Fibroblast of lung (primary cell): ENCODE results near the gene CD164.

Experiments
- EZH2 ChIP-seq: IDR thresholded peaks from 2 replicates; pipeline ENCODE4 v1.5.1; 2012; ENCODE audit warnings: low read length, control low read depth, mild to moderate bottlenecking; ENCODE audit errors: missing control alignments
- TF ChIP-seq, protein P1 (sequence below), 2 donors: IDR thresholded peaks in 1 of 2; conservative IDR thresholded peaks in 1 of 2; 1 replicate in 1 of 2; 2 replicates in 1 of 2; pipeline ENCODE4 v1.5.1; 2011 to 2012; ENCODE audit warnings: low read length in 2 of 2, control low read depth in 1 of 2, inconsistent platforms in 1 of 2, low read depth in 1 of 2, mild to moderate bottlenecking in 1 of 2

GRCh38 chr6:109325400-109325801, 56.9 kb downstream of the CD164 start:
- TF ChIP-seq, protein P1, sequence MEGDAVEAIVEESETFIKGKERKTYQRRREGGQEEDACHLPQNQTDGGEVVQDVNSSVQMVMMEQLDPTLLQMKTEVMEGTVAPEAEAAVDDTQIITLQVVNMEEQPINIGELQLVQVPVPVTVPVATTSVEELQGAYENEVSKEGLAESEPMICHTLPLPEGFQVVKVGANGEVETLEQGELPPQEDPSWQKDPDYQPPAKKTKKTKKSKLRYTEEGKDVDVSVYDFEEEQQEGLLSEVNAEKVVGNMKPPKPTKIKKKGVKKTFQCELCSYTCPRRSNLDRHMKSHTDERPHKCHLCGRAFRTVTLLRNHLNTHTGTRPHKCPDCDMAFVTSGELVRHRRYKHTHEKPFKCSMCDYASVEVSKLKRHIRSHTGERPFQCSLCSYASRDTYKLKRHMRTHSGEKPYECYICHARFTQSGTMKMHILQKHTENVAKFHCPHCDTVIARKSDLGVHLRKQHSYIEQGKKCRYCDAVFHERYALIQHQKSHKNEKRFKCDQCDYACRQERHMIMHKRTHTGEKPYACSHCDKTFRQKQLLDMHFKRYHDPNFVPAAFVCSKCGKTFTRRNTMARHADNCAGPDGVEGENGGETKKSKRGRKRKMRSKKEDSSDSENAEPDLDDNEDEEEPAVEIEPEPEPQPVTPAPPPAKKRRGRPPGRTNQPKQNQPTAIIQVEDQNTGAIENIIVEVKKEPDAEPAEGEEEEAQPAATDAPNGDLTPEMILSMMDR (conservative IDR thresholded peaks at IDR 0.05 in 1 of 2, IDR thresholded peaks at IDR 0.05 in 1 of 2; ENCODE audit: low read depth in 1 of 2, low read length in 2 of 2): no peak
- no peak for TF ChIP-seq EZH2
